NCI-H1930 (cell line): Measurements from ENCODE around the gene IGSF8.

ENCODE experiments used
- DNase-seq, 2 experiments: peaks; one replicate each; lab custom pipeline; 2025; lab: John Stamatoyannopoulos, UW

Gene IGSF8

GRCh38 chr1:160105155-160105554 lies 6.7 kb upstream of the IGSF8 start:
- DNase-seq: no peak

- DNase-seq: no peak
Measured at GRCh38 chr1:160104486-160104885, 6.1 kb upstream of the IGSF8 start.

GRCh38 chr1:160103658-160104408 lies 5.4 kb upstream of the IGSF8 start:
- DNase-seq: no peak

GRCh38 chr1:160101717-160102522 lies 3.5 kb upstream of the IGSF8 start:
- no peak for DNase-seq

DNA sequence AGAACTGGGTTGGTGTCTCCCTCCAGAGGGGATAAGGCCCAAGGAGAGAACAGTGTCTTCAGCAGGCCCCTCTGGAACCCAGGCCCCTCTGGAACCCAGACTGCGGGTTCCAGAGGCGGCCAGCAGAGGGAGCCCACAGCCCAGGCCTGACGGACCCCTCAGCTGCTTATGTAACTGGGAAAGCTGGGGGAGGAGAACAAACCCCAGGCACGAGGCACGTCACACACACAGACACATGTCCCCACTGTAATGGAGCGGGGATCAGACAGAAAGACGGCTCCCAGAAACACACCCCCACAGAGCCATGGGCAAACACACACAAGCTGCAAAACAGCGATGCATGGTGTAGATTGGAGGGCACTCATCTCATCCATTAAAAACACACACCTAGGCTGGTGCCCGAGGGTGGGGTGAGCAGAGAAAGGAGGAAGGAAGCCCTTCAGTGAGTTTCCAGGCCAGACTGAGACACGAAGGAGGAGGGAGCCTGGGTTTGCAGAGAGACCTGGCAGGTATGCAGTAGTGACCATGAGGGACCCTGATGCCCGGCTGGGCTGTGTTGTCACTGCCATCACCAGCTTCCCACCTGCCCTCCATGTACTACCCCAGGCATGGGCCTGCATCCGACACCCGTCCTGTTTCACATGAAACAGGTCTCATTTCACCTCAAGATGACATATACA lies 2.8 kb upstream of the IGSF8 start:
- peak; percentile 18 to 35 for DNase-seq

DNA sequence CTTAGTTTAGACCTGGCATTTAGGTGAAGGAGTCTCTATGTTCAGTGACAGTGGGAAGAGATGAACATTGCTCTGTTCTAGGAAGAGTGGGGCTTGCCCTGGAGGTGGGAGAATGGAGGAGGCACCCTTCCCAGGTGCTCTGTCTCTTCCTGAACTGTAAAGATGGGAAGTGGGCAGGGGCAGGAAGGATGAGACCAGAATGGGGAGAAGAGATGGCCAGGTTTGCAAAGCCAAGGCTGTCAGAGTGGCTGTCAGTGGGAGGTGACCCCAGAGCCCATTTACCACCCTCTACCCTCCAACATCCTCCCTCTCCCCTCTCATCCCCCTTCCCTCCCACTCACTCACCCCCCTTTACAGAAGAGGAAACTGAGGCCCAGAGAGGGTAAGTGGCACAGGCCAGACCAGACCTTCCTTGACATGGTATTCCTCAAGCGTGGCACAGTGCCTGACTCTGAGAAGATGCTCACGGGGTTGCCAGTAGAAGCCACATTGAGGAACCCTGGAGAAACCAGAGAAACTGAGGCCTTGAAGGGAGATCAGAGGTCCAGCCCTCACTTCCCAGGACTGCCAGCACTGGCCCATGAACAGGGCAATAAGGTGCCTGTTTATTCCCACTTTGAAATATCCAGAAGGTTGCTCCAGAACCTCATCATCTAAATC lies 1.4 kb upstream of the IGSF8 start:
- no peak for DNase-seq

DNA sequence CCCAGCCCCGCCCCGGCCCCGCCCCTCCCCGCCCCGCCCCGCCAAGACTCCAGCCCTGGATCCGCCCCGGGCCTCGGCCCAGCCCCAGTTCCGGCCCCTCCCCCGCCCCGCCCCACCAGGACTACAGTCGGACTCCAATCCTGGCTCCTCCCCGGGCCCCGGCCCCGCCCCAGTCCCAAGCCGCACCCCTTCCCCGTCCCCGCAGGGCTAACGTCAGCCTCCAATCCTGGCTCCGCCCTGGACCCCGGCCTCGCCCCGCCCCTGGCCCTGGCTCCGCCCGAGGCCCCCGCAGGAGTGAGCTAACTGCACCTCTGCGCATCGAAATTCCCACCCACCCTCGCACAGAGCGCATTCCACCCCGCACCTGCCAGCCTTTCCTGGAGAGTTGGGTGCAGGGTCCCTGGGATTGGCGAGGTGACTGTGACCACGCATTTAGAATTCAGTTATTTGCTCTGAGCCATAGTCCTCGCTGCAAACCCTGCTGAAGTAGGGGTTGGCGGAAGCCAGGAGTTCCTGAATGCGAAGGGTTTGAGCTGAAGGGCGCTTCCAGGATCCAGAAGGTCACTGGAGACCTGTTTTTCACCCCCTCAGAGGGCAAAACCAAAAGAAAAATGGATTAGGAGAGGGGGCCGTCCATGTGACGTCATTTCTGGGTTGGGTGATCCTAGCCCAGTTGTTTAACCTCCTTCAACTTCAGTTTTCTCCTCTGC lies 588 bp upstream of the IGSF8 start:
- DNase-seq: peak; percentile 82 to 91

GRCh38 chr1:160097151-160097910 lies 1.1 kb downstream of the IGSF8 start:
- DNase-seq: no peak

- no peak for DNase-seq
Measured at GRCh38 chr1:160096274-160097116, 1.9 kb downstream of the IGSF8 start.

DNA sequence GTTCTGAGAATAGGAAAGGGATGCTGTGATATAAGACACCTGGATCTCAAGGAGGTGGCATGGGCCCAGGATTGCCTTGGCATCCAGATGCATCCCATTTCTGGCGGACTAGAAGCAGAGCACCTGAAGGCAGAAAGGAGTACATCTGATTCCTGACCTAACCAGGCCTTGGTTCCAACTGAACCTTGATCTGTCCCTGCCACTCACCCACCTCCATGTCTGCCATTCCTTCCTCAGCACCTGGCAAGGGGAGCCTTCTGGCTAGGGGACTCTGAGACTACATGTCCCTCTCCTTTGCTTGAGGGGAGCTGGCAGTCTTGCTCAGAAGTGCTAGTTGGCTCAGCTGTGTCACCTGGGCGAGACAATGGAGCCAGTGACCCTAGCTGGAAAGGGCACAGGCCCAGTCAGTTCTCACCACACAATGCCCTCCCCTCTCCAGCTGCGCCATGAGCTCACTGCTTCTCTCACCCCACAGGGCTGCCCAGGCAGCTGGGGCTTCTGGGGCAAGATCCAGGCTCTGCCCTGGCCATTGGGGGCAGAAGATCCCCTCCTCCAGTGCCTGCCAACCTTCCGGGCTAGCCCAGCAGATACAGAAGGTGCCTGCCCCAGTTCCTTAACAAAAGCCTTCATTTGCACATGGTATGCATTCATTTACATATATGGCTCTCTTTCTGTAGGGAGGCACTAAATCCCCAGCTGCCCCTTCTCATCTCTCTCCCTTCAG lies 2.9 kb downstream of the IGSF8 start:
- DNase-seq: no peak

DNA sequence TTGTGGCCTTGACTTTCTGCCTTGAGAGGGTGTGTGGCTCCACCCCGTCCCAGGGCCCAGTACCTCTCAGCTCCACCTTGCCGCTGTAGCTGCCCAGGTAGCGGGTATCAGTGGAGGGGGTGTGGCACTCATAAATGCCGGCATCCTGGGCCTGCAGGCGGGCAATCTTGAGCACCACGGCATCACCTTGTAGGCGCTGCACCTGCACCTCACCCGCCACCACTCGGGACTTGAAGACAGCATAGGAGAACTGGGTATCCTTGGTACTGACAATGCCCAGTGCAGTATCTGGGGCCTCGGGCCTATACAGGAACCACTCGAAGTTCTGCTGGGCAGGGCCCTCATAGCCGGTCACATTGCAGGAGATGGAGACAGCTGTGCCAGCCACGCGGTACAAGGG lies 3.6 kb downstream of the IGSF8 start:
- DNase-seq: no peak

DNA sequence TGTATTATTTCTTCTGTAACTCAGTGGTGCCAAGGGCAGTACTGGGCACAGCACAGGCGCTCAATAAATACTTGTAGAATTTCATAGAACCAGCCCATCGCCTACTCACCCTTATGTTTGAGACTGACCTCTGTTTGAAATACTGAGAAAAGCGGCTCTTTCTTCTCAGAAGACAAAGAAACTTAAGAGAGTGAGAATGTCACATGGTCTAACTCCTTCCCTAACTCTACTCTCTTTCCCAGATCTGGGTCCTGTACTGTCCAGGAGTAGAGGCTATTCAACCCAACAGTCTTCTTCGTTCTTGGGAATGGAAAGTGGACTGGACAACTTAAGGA lies 4.2 kb downstream of the IGSF8 start:
- no peak for DNase-seq

DNA sequence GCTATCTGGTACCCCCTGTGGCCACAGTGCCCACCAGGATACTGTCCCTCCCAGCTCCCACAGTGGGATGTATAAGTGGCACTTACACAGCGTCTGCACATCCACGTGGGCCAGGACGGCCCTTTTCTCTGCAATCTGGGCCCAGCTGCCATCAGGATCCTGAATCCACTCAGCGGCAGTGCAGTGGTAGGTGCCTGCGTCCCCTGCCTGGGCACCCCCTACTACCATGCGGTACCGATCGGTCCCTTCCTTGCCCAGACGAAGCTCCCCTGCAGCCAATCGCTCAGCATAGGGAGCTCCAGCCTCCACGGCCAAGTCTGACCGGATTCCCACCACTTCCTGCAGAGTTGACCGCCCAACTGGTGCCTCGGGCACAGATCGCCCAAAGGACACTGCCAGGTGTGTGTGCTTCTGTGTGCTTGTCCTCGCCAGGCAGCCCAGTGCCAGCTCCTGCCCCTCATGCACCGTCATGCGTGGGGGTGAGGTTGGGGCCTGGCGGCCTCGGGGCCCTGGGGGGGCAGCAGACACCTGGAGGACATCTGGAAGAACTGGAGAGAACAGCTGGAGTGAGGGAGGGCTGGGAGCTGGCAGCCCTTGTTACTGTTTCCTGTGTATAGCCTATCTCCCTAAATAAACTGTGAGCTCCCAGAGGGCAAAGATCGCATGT lies 4.7 kb downstream of the IGSF8 start:
- DNase-seq: no peak

- DNase-seq: no peak
Measured at GRCh38 chr1:160093069-160093395, 5.4 kb downstream of the IGSF8 start.

DNA sequence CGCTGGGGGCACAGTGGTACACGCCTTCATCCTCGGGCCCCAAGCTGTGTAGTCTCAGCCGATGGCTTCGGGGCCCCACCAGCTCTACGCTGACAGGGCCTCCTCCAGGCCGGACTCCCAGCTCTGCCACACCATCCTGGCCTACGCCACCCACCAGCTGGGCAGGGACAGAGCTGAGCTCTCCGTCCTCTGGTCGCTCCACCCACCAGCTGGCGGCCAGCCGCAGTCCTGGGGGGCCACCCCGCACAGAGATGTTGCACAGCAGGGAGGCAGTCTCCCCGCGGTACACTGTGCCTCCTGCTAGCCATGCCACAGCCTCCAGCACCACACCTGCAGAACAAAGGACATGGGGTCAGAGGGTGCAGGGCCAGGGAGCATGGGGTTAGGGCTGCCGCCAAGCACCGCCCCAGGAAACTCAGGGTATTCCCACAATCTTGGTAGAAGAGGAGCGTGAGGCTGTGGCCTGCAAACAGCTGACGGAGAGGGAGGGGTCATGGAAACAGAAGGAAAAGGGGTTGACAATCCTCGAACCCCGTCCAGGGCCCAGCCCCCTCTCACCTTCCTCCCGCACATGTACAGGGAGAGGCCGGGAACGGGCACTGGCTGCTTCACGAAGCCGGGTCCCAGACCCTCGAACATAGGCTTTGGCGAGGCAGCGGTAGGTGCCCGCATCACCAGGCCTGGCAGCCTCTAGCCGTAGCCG lies 5.9 kb downstream of the IGSF8 start:
- no peak for DNase-seq

DNA sequence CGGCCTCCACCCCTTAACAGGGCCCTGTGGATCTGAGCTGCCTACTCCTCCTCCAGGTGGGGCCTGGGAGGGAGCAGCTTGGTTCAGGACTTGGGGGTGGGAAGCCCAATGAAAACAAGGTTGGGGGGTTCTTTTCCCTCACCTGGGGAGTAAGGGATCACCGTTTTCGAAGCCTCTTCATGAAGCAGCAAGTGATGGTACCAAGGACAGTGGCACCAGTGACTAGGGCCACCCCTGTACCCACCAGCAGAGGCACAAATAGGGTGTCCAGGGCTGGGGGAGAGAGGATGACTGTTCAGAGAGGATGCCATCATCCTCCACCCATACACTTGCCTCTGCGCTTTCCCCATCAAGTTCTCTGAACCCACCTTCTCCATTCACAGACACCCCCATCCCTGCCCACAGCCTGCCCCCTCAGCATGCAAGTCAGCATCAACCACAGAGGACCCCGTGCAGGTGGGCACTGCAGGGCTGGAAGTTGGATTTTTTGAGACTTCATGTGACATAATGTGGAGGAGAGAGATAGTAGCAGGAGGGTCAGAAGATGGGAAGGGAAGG lies 6.7 kb downstream of the IGSF8 start:
- DNase-seq: no peak

GRCh38 chr1:160090760-160091159 lies 7.7 kb downstream of the IGSF8 start:
- DNase-seq: no peak

DNA sequence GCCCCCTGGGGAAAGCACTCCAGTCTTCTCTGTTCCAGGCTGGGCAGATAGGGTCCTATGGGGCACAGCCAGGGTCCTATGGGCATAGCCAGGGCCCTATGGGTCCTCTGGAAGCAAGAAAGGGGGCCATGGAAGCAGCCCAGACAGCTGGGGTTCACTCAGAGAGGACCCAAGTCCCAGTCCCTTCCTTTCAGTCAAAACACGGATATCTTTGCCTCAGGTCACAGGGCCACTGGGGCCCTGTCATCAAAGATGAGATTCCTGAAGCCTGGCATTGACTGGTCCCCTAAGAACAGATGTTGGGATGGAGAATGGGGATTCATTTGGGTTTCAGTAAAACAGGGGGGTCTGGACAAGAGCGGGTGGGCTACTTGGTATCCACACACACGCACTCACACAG lies 8.5 kb downstream of the IGSF8 start:
- DNase-seq: no peak
